ENCODE data around the gene PHOSPHO2. TPM values are rescaled to one million over a fixed set of nuclear protein-coding genes. Genes with fewer than 3 reads are reported as not detected.

PHOSPHO2 gene
- total and polyA plus RNA-seq, 9 of the 15 experiments (the other 6 are each of a cell fraction or from before 2014, with no cell fraction given): 7.8 to 19.1 (median 11.7) TPM

GRCh38 chr2:169664978-169665930, 29.0 kb upstream of the PHOSPHO2 start (continued):
- TF ChIP-seq, protein P1, sequence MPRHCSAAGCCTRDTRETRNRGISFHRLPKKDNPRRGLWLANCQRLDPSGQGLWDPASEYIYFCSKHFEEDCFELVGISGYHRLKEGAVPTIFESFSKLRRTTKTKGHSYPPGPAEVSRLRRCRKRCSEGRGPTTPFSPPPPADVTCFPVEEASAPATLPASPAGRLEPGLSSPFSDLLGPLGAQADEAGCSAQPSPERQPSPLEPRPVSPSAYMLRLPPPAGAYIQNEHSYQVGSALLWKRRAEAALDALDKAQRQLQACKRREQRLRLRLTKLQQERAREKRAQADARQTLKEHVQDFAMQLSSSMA (CRISPR knock-in tag; IDR thresholded peaks at IDR 0.05): no peak
- TF ChIP-seq PHF8 (IDR thresholded peaks at IDR 0.05; ENCODE audit: borderline replicate concordance, low read length): no peak
- no peak for TF ChIP-seq NR1H2 (CRISPR knock-in tag; IDR thresholded peaks at IDR 0.05)
- no peak for TF ChIP-seq SAP30 (IDR thresholded peaks at IDR 0.05; ENCODE audit: borderline replicate concordance, insufficient read depth, low read depth, low read length, poor library complexity, severe bottlenecking)
- peak; percentile 19; the same call in 1 of the 2 replicates for TF ChIP-seq IRF9 (tag; IDR thresholded peaks at IDR 0.05)
- TF ChIP-seq ZNF316 (IDR thresholded peaks at IDR 0.05): no peak
- TF ChIP-seq SAFB2 (IDR thresholded peaks at IDR 0.05; ENCODE audit: borderline replicate concordance, low read depth, low read length, severe bottlenecking): no peak
- no peak for TF ChIP-seq GTF2F1 (IDR thresholded peaks at IDR 0.05; ENCODE audit: low read depth, low read length)
- no peak for TF ChIP-seq BDP1 (IDR thresholded peaks at IDR 0.05; ENCODE audit: insufficient read depth, insufficient read length)
- TF ChIP-seq ZNF584 (CRISPR knock-in tag; IDR thresholded peaks at IDR 0.05; ENCODE audit: low read depth): no peak
- TF ChIP-seq ZNF347 (CRISPR knock-in tag; IDR thresholded peaks at IDR 0.05; ENCODE audit: low read depth): no peak
- TF ChIP-seq, protein P2, sequence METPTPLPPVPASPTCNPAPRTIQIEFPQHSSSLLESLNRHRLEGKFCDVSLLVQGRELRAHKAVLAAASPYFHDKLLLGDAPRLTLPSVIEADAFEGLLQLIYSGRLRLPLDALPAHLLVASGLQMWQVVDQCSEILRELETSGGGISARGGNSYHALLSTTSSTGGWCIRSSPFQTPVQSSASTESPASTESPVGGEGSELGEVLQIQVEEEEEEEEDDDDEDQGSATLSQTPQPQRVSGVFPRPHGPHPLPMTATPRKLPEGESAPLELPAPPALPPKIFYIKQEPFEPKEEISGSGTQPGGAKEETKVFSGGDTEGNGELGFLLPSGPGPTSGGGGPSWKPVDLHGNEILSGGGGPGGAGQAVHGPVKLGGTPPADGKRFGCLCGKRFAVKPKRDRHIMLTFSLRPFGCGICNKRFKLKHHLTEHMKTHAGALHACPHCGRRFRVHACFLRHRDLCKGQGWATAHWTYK (CRISPR knock-in tag; IDR thresholded peaks at IDR 0.05): no peak; the same call in 1 of the 2 replicates
- no peak for TF ChIP-seq TBP (optimal IDR thresholded peaks at IDR 0.05; ENCODE audit: low read depth, low read length)
- TF ChIP-seq PYGO2 (tag; IDR thresholded peaks at IDR 0.05): no peak
- no peak for TF ChIP-seq TAF9B (IDR thresholded peaks at IDR 0.05; ENCODE audit: partially characterized antibody)
- TF ChIP-seq RBFOX2 (IDR thresholded peaks at IDR 0.05; ENCODE audit: low read depth, low read length): peak; percentile 38; the same call in 1 of the 2 replicates
- TF ChIP-seq RBBP5 (IDR thresholded peaks at IDR 0.05; ENCODE audit: borderline replicate concordance, insufficient read depth, low read length, poor library complexity, severe bottlenecking): peak; percentile 82
- TF ChIP-seq KLF10 (CRISPR knock-in tag; IDR thresholded peaks at IDR 0.05): no peak
- no peak for TF ChIP-seq ZKSCAN1 (IDR thresholded peaks at IDR 0.05; ENCODE audit: low read depth, low read length)
- TF ChIP-seq BHLHE40 (IDR thresholded peaks at IDR 0.05; ENCODE audit: low read length): peak; percentile 60
- TF ChIP-seq GABPB1 (CRISPR knock-in tag; IDR thresholded peaks at IDR 0.05): no peak
